Measurements from ENCODE around the gene GALNT1. TPM values are rescaled to one million over a fixed set of nuclear protein-coding genes. Genes with fewer than 3 reads are reported as not detected.

GALNT1 gene
- total RNA-seq, 1 experiment from 2014 or later, result 54.7 TPM

- Histone ChIP-seq H3K36me3 (ENCODE audit: control insufficient read depth in 1 of 2, insufficient read depth in 2 of 2, low read length in 2 of 2) (no peaks in the 10 kb centered on the region; a peak in 1 of 4 replicates), H3K9me3 (ENCODE audit: control insufficient read depth in 1 of 2, insufficient read depth in 1 of 2, low read depth in 1 of 2, low read length in 2 of 2) (0 out of 4 replicates have a peak, but pooled peaks cover 0 to 5% of the 10 kb centered on the region in 2 experiments), H3K27ac (ENCODE audit: low read depth, low read length) (no peak overlapping the region), H3K9ac (ENCODE audit: low read length) (no peak overlapping the region), H3K4me2 (ENCODE audit: low read length) (no peak overlapping the region), H2AFZ (ENCODE audit: low read depth, low read length, poor library complexity, severe bottlenecking) (no peak overlapping the region), H3K4me1 (ENCODE audit: control insufficient read depth in 1 of 2, insufficient read depth in 2 of 2, low read length in 2 of 2) (no peaks in the 10 kb centered on the region), H3K79me2 (ENCODE audit: insufficient read depth, low read length) (0 out of 2 replicates have a peak, but pooled peaks cover 3% of the 10 kb centered on the region), H4K20me1 (ENCODE audit: insufficient read depth) (no peaks in the 10 kb centered on the region), H3K27me3 (ENCODE audit: insufficient read depth, low read length) (no peaks in the 10 kb centered on the region), H3K4me3 (replicated peaks in 1 of 2; ENCODE audit: low read depth in 1 of 2, low read length in 2 of 2) (no peak overlapping the region), H3K9me2 (ENCODE audit: insufficient read depth) (no peaks in the 10 kb centered on the region)
- CTCF ChIA-PET, result no interaction called here
- intact Hi-C loops (cut with micrococcal nuclease), result no loop called here
- no TSS peak for BruUV-seq (replicated peaks)
- TF ChIP-seq ZNF274 (IDR thresholded peaks at IDR 0.05; ENCODE audit: low read depth, low read length) (no peak), ATF3 (IDR thresholded peaks at IDR 0.05) (no peak), EZH2phosphoT487 (IDR thresholded peaks at IDR 0.05; ENCODE audit: borderline replicate concordance) (no peak), FOSL1 (IDR thresholded peaks at IDR 0.05; ENCODE audit: low read depth) (no peak), REST (IDR thresholded peaks at IDR 0.05; ENCODE audit: low read depth) (no peak), POLR2AphosphoS5 (IDR thresholded peaks at IDR 0.05; ENCODE audit: low read depth, low read length) (no peak), ELF1 (IDR thresholded peaks at IDR 0.05; ENCODE audit: borderline replicate concordance, low read depth) (no peak), SIN3A (IDR thresholded peaks at IDR 0.05; ENCODE audit: low read depth) (no peak), POLR2A (IDR thresholded peaks at IDR 0.05; ENCODE audit: borderline replicate concordance, extremely low read depth, insufficient read depth, insufficient read length) (no peak), JUND (IDR thresholded peaks at IDR 0.05) (no peak), RAD21 (IDR thresholded peaks at IDR 0.05; ENCODE audit: low read depth) (no peak)
- ATAC-seq, result no peak
- RAD21 ChIA-PET (ENCODE audit: low non-redundant PET in 1 of 2, low total read pairs in 2 of 2, uncharacterized antibody in 2 of 2, unreplicated experiment in 2 of 2), result no interaction called here
- no peak for DNase-seq (ENCODE audit: low read depth, low spot score)
- POLR2A ChIA-PET, result no interaction called here
Observed at GRCh38 chr18:35646449-35646848, 64.9 kb downstream of the GALNT1 start.
